ENCODE measurements around the gene EYA2. TPM values are rescaled to one million over a fixed set of nuclear protein-coding genes. Genes with fewer than 3 reads are reported as not detected.

The EYA2 gene
- total RNA-seq, 1 donor from 2014 or later = 1.8 TPM

GRCh38 chr20:47136782-47137181 is 242.1 kb downstream of the EYA2 start:
- Histone ChIP-seq H2AFZ (replicated peaks) (no peak overlapping the region), H3K4me2 (no peak overlapping the region), H3K4me1 (peaks cover 11% of the 10 kb centered on the region), H3K4me3 (no peak overlapping the region), H3K9ac (no peak overlapping the region), H3K9me3 (ENCODE audit: low read depth) (no peaks in the 10 kb centered on the region), H3K27ac (no peak overlapping the region), H3K27me3 (no peaks in the 10 kb centered on the region), H3F3A (ENCODE audit: low read depth) (peaks cover 14% of the 10 kb centered on the region), H3K36me3 (no peaks in the 10 kb centered on the region), H3K79me2 (ENCODE audit: low read depth) (no peaks in the 10 kb centered on the region), H4K20me1 (ENCODE audit: low read depth) (no peaks in the 10 kb centered on the region)
- Mint-ChIP-seq H3K9me3 (peaks cover 4% of the 10 kb centered on the region), H3K36me3 (no peaks in the 10 kb centered on the region), H3K4me3 (no peak overlapping the region), H3K27me3 (ENCODE audit: insufficient read depth, low read depth) (no peaks in the 10 kb centered on the region), H3K4me1 (peaks cover 12% of the 10 kb centered on the region), H3K27ac (no peak overlapping the region)
- no peak for DNase-seq (ENCODE audit: low spot score)
- TF ChIP-seq EZH2 (IDR thresholded peaks at IDR 0.05) (no peak), EZH2phosphoT487 (IDR thresholded peaks at IDR 0.05) (no peak)
- TF ChIP-seq, protein P1, sequence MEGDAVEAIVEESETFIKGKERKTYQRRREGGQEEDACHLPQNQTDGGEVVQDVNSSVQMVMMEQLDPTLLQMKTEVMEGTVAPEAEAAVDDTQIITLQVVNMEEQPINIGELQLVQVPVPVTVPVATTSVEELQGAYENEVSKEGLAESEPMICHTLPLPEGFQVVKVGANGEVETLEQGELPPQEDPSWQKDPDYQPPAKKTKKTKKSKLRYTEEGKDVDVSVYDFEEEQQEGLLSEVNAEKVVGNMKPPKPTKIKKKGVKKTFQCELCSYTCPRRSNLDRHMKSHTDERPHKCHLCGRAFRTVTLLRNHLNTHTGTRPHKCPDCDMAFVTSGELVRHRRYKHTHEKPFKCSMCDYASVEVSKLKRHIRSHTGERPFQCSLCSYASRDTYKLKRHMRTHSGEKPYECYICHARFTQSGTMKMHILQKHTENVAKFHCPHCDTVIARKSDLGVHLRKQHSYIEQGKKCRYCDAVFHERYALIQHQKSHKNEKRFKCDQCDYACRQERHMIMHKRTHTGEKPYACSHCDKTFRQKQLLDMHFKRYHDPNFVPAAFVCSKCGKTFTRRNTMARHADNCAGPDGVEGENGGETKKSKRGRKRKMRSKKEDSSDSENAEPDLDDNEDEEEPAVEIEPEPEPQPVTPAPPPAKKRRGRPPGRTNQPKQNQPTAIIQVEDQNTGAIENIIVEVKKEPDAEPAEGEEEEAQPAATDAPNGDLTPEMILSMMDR (IDR thresholded peaks at IDR 0.05) = no peak

GRCh38 chr20:47137231-47137870 is 242.7 kb downstream of the EYA2 start:
- no peak overlapping the region for H3K9ac ChIP-seq
- Mint-ChIP-seq H3K36me3 (no peaks in the 10 kb centered on the region), H3K9me3 (peaks cover 7% of the 10 kb centered on the region), H3K27me3 (ENCODE audit: insufficient read depth, low read depth) (no peaks in the 10 kb centered on the region), H3K4me3 (no peak overlapping the region), H3K27ac (no peak overlapping the region), H3K4me1 (peaks cover 12% of the 10 kb centered on the region)
- H3K27me3 ChIP-seq = no peaks in the 10 kb centered on the region
- H4K20me1 ChIP-seq (ENCODE audit: low read depth) = no peaks in the 10 kb centered on the region
- H3K9me3 ChIP-seq (ENCODE audit: low read depth) = no peaks in the 10 kb centered on the region
- peak; percentile 69 for DNase-seq (ENCODE audit: low spot score)
- no peak overlapping the region for H3K4me3 ChIP-seq
- H3F3A ChIP-seq (ENCODE audit: low read depth) = peaks cover 14% of the 10 kb centered on the region
- no peak overlapping the region for H3K27ac ChIP-seq
- no peaks in the 10 kb centered on the region for H3K36me3 ChIP-seq
- no peaks in the 10 kb centered on the region for H3K79me2 ChIP-seq (ENCODE audit: low read depth)
- TF ChIP-seq EZH2 (IDR thresholded peaks at IDR 0.05) (no peak), EZH2phosphoT487 (IDR thresholded peaks at IDR 0.05) (no peak)
- TF ChIP-seq, protein P1 (IDR thresholded peaks at IDR 0.05) = no peak
- no peak overlapping the region for H2AFZ ChIP-seq (replicated peaks)
- no peak overlapping the region for H3K4me2 ChIP-seq
- peaks cover 11% of the 10 kb centered on the region for H3K4me1 ChIP-seq

DNA sequence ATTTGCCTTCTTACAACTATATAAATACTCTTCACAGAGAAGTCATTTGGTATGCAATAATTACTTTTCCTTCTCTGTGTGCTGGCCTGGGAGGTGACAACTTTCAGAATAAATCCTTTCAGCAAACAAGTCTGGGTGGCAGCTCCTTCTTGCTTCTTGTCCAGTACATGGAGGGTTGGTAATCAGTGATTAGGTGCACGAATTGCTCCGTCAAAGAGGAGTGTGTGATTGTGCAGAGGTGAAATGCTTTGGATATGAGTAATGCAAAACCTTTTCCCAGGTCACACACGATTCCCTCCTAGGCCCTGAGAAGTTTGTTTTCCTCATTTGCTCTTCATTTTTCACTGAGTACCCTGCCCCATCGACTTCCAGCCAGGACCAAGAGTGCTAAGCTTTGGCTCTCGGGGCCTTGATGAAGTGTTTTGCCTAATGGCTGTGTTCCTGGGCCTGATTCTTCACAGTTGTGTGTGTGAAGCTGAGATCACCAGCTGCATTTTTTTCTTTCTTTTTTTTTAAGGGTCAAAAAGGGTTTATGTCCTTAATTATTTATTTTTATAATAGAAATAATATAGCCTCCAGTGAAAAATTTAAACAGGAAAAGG is 245.4 kb downstream of the EYA2 start:
- H3K27ac Mint-ChIP-seq = no peak overlapping the region

More for the DNA sequence above, 245.4 kb downstream of the EYA2 start:
- Histone ChIP-seq H3F3A (ENCODE audit: low read depth) (peaks cover 14% of the 10 kb centered on the region), H3K9me3 (ENCODE audit: low read depth) (no peaks in the 10 kb centered on the region), H3K9ac (no peak overlapping the region), H3K79me2 (ENCODE audit: low read depth) (no peaks in the 10 kb centered on the region), H3K4me2 (no peak overlapping the region), H3K4me3 (no peak overlapping the region), H4K20me1 (ENCODE audit: low read depth) (no peaks in the 10 kb centered on the region), H3K4me1 (peaks cover 11% of the 10 kb centered on the region), H3K27ac (no peak overlapping the region), H3K36me3 (no peaks in the 10 kb centered on the region), H2AFZ (replicated peaks) (no peak overlapping the region), H3K27me3 (no peaks in the 10 kb centered on the region)
- Mint-ChIP-seq H3K4me1 (peaks cover 12% of the 10 kb centered on the region), H3K4me3 (no peak overlapping the region), H3K36me3 (no peaks in the 10 kb centered on the region), H3K27me3 (ENCODE audit: insufficient read depth, low read depth) (no peaks in the 10 kb centered on the region), H3K9me3 (peaks cover 7% of the 10 kb centered on the region)
- no peak for TF ChIP-seq EZH2phosphoT487 (IDR thresholded peaks at IDR 0.05)
- TF ChIP-seq, protein P1 (IDR thresholded peaks at IDR 0.05) = no peak
- DNase-seq (ENCODE audit: low spot score) = no peak
